Measurements from ENCODE around the gene NIT1. TPM values are rescaled to one million over a fixed set of nuclear protein-coding genes. Genes with fewer than 3 reads are reported as not detected.
A peak's percentile ranks its signal among the peaks of the same experiment; 100 is the strongest.

The NIT1 gene
- total and polyA plus RNA-seq, 9 of the 15 experiments (the other 6 are each of a cell fraction or from before 2014, with no cell fraction given): 18.4 to 76.0 (median 33.7) TPM

GRCh38 chr1:161111527-161111926 is 6.4 kb upstream of the NIT1 start:
- H3K27me3 ChIP-seq (ENCODE audit: control insufficient read depth in 2 of 2, insufficient read depth in 2 of 2, low read length in 2 of 2): no peaks in the 10 kb centered on the region
- peak overlapping the region; percentile 2; the same call in 1 of the 3 replicates for H3K27ac ChIP-seq (ENCODE audit: extremely low read depth, low read depth, low read length)
- H3K79me2 ChIP-seq (ENCODE audit: control insufficient read depth, insufficient read depth, low read length): peaks cover 95% of the 10 kb centered on the region
- H3K4me2 ChIP-seq (ENCODE audit: insufficient read depth, low read length): no peak overlapping the region
- POLR2A ChIA-PET: interaction anchor here (0.8 to 1.4 kb wide), 2 partner anchors 10 to 430 kb away, joined by 3 to 5 read pairs; no protein-coding TSS in a partner anchor
- H3K36me3 ChIP-seq (ENCODE audit: control insufficient read depth, insufficient read depth, low read length): peaks cover 81% of the 10 kb centered on the region
- no TSS peak for BruUV-seq (replicated peaks)
- no peak for FAIRE-seq
- H3K9me1 ChIP-seq (ENCODE audit: control insufficient read depth, insufficient read depth, low read length): no peaks in the 10 kb centered on the region
- DNase-seq (ENCODE audit: extremely low read depth in 1 of 4, low spot score in 3 of 4): no peak
- no peaks in the 10 kb centered on the region; the same call in 1 of the 2 replicates for H4K20me1 ChIP-seq (replicated peaks; ENCODE audit: control insufficient read depth, insufficient read depth, low read length)
- in situ Hi-C loops (cut with MboI) (no loop called here), intact Hi-C loops (cut with micrococcal nuclease) (no loop called here)
- no peak for ATAC-seq
- H3K9me3 ChIP-seq (replicated peaks; ENCODE audit: control insufficient read depth, insufficient read depth, low read depth, low read length): no peaks in the 10 kb centered on the region
- 71% methylated on average over 2 of the region's 2 CpGs for WGBS (ENCODE audit: insufficient coverage, low coverage, missing lambda C conversion rate)
- TF ChIP-seq ZNF124 (CRISPR knock-in tag; IDR thresholded peaks at IDR 0.05) (no peak), ZNF253 (CRISPR knock-in tag; conservative IDR thresholded peaks at IDR 0.05) (no peak), ZEB2 (IDR thresholded peaks at IDR 0.05) (no peak), ZBTB9 (CRISPR knock-in tag; IDR thresholded peaks at IDR 0.05) (no peak), SRSF1 (IDR thresholded peaks at IDR 0.05; ENCODE audit: low read depth, low read length) (no peak), HMGXB4 (CRISPR knock-in tag; IDR thresholded peaks at IDR 0.05) (no peak), DMBX1 (CRISPR knock-in tag; IDR thresholded peaks at IDR 0.05; ENCODE audit: borderline replicate concordance) (no peak), PHTF2 (CRISPR knock-in tag; IDR thresholded peaks at IDR 0.05) (no peak), RBBP5 (IDR thresholded peaks at IDR 0.05; ENCODE audit: borderline replicate concordance, insufficient read depth, low read length, poor library complexity, severe bottlenecking) (no peak), DACH1 (IDR thresholded peaks at IDR 0.05; ENCODE audit: partially characterized antibody) (no peak), ZC3H4 (CRISPR knock-in tag; IDR thresholded peaks at IDR 0.05; ENCODE audit: borderline replicate concordance) (no peak), STAT5A (IDR thresholded peaks at IDR 0.05; ENCODE audit: borderline replicate concordance, low read length) (no peak), ZNF217 (CRISPR knock-in tag; IDR thresholded peaks at IDR 0.05) (no peak), HDAC6 (IDR thresholded peaks at IDR 0.05; ENCODE audit: low read depth, low read length) (no peak), ZNF589 (CRISPR knock-in tag; IDR thresholded peaks at IDR 0.05; ENCODE audit: low read depth) (no peak), HCFC1 (IDR thresholded peaks at IDR 0.05; ENCODE audit: low read depth, low read length) (no peak), HNRNPUL1 (IDR thresholded peaks at IDR 0.05; ENCODE audit: low read length) (no peak), ZBTB1 (CRISPR knock-in tag; IDR thresholded peaks at IDR 0.05; ENCODE audit: borderline replicate concordance, low read depth) (no peak)
- H3K4me3 ChIP-seq: no peak overlapping the region
- no peak overlapping the region for H2AFZ ChIP-seq (ENCODE audit: low read depth, low read length)
- CTCF ChIA-PET (ENCODE audit: low intra/inter-chr PET ratio): interaction anchor here (0.6 kb wide), 1 partner anchor 111 kb away, joined by 3 read pairs; no protein-coding TSS in a partner anchor
- H3K9ac ChIP-seq (ENCODE audit: insufficient read depth in 1 of 2, low read depth in 2 of 2, low read length in 2 of 2): no peak overlapping the region
- peaks cover 8 to 28% of the 10 kb centered on the region in 2 experiments for H3K4me1 ChIP-seq (replicated peaks in 1 of 2; ENCODE audit: control insufficient read depth in 2 of 2, insufficient read depth in 2 of 2, low read length in 2 of 2)

Measured in K562 (cell line).